Neural cell (in vitro differentiated cells): ENCODE results near the gene RPL15.

Experiments
- EP300 ChIP-seq: fragments of 450-650 bp; conservative IDR thresholded peaks from 2 replicates; pipeline ENCODE4 v1.6.1; 2014; ENCODE audit warnings: antibody characterized with exemption, mild to moderate bottlenecking, moderate library complexity; ENCODE audit not compliant: poor library complexity, severe bottlenecking
- TF ChIP-seq, protein P1 (sequence below): fragments of 450-650 bp; IDR thresholded peaks from 2 replicates; pipeline ENCODE4 v1.5.1; 2014; ENCODE audit warnings: antibody characterized with exemption, mild to moderate bottlenecking, moderate library complexity; ENCODE audit not compliant: poor library complexity, severe bottlenecking
- TF ChIP-seq, protein P2 (sequence below): IDR thresholded peaks from 2 replicates; pipeline ENCODE4 v1.6.1; 2012; ENCODE audit warnings: borderline replicate concordance

GRCh38 chr3:23944007-23944783 is 27.3 kb downstream of the RPL15 start:
- TF ChIP-seq, protein P1, sequence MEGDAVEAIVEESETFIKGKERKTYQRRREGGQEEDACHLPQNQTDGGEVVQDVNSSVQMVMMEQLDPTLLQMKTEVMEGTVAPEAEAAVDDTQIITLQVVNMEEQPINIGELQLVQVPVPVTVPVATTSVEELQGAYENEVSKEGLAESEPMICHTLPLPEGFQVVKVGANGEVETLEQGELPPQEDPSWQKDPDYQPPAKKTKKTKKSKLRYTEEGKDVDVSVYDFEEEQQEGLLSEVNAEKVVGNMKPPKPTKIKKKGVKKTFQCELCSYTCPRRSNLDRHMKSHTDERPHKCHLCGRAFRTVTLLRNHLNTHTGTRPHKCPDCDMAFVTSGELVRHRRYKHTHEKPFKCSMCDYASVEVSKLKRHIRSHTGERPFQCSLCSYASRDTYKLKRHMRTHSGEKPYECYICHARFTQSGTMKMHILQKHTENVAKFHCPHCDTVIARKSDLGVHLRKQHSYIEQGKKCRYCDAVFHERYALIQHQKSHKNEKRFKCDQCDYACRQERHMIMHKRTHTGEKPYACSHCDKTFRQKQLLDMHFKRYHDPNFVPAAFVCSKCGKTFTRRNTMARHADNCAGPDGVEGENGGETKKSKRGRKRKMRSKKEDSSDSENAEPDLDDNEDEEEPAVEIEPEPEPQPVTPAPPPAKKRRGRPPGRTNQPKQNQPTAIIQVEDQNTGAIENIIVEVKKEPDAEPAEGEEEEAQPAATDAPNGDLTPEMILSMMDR: no peak
- no peak for TF ChIP-seq EP300
- TF ChIP-seq, protein P2, sequence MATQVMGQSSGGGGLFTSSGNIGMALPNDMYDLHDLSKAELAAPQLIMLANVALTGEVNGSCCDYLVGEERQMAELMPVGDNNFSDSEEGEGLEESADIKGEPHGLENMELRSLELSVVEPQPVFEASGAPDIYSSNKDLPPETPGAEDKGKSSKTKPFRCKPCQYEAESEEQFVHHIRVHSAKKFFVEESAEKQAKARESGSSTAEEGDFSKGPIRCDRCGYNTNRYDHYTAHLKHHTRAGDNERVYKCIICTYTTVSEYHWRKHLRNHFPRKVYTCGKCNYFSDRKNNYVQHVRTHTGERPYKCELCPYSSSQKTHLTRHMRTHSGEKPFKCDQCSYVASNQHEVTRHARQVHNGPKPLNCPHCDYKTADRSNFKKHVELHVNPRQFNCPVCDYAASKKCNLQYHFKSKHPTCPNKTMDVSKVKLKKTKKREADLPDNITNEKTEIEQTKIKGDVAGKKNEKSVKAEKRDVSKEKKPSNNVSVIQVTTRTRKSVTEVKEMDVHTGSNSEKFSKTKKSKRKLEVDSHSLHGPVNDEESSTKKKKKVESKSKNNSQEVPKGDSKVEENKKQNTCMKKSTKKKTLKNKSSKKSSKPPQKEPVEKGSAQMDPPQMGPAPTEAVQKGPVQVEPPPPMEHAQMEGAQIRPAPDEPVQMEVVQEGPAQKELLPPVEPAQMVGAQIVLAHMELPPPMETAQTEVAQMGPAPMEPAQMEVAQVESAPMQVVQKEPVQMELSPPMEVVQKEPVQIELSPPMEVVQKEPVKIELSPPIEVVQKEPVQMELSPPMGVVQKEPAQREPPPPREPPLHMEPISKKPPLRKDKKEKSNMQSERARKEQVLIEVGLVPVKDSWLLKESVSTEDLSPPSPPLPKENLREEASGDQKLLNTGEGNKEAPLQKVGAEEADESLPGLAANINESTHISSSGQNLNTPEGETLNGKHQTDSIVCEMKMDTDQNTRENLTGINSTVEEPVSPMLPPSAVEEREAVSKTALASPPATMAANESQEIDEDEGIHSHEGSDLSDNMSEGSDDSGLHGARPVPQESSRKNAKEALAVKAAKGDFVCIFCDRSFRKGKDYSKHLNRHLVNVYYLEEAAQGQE: no peak
